ENCODE data around the gene SELPLG.

SELPLG gene

DNA sequence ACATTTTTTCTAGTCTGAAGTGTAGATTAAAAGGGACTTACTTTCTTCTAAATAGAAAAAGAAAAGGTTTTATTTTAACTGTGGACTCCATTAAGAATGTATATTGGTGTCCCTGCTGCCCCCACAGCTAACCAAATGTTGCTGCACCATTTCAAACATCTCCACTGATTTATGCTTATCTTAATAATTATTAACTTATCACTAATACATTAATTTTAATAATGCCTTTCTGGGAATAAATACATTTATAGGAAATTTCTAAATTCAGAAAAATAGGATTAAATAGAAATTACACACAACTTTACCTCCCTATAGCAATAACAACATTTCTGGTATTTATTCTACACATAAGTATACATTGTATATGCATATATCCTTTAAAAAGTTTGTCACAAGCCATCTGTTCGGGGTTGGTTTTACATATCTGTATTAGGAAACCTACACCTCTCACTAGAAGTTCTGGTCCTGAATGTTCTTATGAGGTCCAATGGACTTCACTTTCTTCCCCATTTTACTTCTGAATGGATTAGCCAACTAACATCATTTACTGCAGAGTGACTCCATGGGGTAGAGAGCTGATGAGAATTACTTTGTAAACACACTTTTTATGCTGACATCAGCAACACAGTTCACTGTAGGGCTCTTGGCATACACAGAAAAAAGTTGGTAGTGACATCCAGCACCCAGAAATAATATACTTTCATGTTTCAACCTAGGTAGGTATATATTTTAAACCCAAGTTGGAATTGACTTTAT is 9.4 kb upstream of the SELPLG start:
- DNase-seq (ENCODE audit: low read depth in 1 of 2, low spot score in 1 of 2), result no peak
- no peak overlapping the region for H3K27ac ChIP-seq (replicated peaks)
- TF ChIP-seq REST (IDR thresholded peaks at IDR 0.05; ENCODE audit: insufficient replicate concordance, low read depth) (no peak), SPI1 (IDR thresholded peaks at IDR 0.05; ENCODE audit: borderline replicate concordance, low read depth) (no peak), GABPA (IDR thresholded peaks at IDR 0.05; ENCODE audit: low read depth) (no peak), CTCF (IDR thresholded peaks at IDR 0.05; ENCODE audit: insufficient read depth, low read length) (no peak), POLR2AphosphoS5 (IDR thresholded peaks at IDR 0.05; ENCODE audit: low read depth) (no peak)
- H3K4me3 ChIP-seq (replicated peaks; ENCODE audit: insufficient read depth, low read length), result no peak overlapping the region
- no peaks in the 10 kb centered on the region for H3K27me3 ChIP-seq (ENCODE audit: insufficient read depth, poor library complexity, severe bottlenecking)

DNA sequence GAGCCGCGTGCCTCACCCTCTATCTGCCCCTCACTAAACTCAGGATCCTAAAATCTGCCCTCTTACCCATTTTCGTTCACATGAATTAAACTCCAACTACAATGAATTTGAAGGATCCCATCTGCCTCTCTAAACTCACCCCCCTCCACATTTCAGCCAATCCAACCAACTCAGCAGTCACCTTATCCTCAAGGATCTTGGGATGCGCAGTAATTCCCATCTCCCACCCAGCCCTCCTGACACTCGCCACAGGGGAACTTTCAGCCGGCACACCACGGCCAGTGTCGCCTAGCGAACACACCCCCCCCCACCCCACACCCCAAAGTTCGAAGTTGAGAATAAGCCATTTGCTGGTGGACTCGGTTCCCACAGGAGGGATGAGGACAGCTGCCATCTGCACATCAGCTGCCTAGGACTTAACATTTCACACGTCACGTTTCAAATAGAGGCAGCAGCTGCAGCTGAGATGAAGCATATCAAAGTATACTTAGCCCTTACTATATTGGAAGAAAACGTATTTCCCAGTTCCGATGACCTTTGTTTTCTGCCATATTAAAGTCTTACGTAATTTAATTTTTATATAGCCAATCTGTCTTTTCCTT is 8.7 kb upstream of the SELPLG start:
- no peak overlapping the region for H3K4me3 ChIP-seq (replicated peaks; ENCODE audit: insufficient read depth, low read length)
- H3K27me3 ChIP-seq (ENCODE audit: insufficient read depth, poor library complexity, severe bottlenecking), result no peaks in the 10 kb centered on the region
- peak overlapping the region; percentile 59 for H3K27ac ChIP-seq (replicated peaks)
- no peak for DNase-seq (ENCODE audit: low read depth in 1 of 2, low spot score in 1 of 2)
- no peak for TF ChIP-seq REST (IDR thresholded peaks at IDR 0.05; ENCODE audit: insufficient replicate concordance, low read depth)
- no peak for TF ChIP-seq CTCF (IDR thresholded peaks at IDR 0.05; ENCODE audit: insufficient read depth, low read length)
- TF ChIP-seq POLR2AphosphoS5 (IDR thresholded peaks at IDR 0.05; ENCODE audit: low read depth), result no peak; the same call in 1 of the 2 replicates
- no peak for TF ChIP-seq SPI1 (IDR thresholded peaks at IDR 0.05; ENCODE audit: borderline replicate concordance, low read depth)
- no peak for TF ChIP-seq GABPA (IDR thresholded peaks at IDR 0.05; ENCODE audit: low read depth)

- no peaks in the 10 kb centered on the region for H3K27me3 ChIP-seq (ENCODE audit: insufficient read depth, poor library complexity, severe bottlenecking)
- 0 out of 2 replicates have a peak, but pooled peaks have one; percentile 10 for TF ChIP-seq POLR2AphosphoS5 (IDR thresholded peaks at IDR 0.05; ENCODE audit: low read depth)
- TF ChIP-seq GABPA (IDR thresholded peaks at IDR 0.05; ENCODE audit: low read depth), result no peak
- no peak for TF ChIP-seq CTCF (IDR thresholded peaks at IDR 0.05; ENCODE audit: insufficient read depth, low read length)
- peak; percentile 4; the same call in 1 of the 2 replicates for TF ChIP-seq SPI1 (IDR thresholded peaks at IDR 0.05; ENCODE audit: borderline replicate concordance, low read depth)
- no peak for TF ChIP-seq REST (IDR thresholded peaks at IDR 0.05; ENCODE audit: insufficient replicate concordance, low read depth)
- peak overlapping the region; percentile 59 for H3K27ac ChIP-seq (replicated peaks)
- H3K4me3 ChIP-seq (replicated peaks; ENCODE audit: insufficient read depth, low read length), result no peak overlapping the region
- DNase-seq (ENCODE audit: low read depth in 1 of 2, low spot score in 1 of 2), result peak in 1 of 2 experiments; percentile 56
These were observed 8.0 kb upstream of the SELPLG start for GRCh38 chr12:108641446-108642268.
